ENCODE results near the gene CDH11.

DNA sequence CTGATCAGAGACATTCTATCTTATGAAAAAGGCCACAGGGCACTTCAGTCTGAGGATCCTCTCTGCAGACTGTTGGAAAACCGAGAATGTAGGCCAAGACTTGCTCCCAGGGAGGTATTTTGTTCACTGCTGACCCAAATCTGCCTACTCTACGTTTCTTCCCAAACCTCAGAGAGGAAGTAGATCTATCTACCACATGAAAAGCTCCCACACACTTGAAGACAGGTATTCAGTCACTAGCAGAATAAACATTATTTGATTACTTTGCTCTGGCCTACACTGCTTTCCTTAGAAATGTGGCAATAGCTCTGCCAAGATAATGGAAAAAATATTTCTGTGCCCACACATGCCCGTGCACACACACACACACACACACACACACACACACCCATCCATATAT, 164.6 kb downstream of the CDH11 start:
- TF ChIP-seq POLR2A (IDR thresholded peaks at IDR 0.05) = no peak
- TF ChIP-seq, protein P1, sequence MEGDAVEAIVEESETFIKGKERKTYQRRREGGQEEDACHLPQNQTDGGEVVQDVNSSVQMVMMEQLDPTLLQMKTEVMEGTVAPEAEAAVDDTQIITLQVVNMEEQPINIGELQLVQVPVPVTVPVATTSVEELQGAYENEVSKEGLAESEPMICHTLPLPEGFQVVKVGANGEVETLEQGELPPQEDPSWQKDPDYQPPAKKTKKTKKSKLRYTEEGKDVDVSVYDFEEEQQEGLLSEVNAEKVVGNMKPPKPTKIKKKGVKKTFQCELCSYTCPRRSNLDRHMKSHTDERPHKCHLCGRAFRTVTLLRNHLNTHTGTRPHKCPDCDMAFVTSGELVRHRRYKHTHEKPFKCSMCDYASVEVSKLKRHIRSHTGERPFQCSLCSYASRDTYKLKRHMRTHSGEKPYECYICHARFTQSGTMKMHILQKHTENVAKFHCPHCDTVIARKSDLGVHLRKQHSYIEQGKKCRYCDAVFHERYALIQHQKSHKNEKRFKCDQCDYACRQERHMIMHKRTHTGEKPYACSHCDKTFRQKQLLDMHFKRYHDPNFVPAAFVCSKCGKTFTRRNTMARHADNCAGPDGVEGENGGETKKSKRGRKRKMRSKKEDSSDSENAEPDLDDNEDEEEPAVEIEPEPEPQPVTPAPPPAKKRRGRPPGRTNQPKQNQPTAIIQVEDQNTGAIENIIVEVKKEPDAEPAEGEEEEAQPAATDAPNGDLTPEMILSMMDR (IDR thresholded peaks at IDR 0.05 in 4 of 5, conservative IDR thresholded peaks at IDR 0.05 in 1 of 5) = no peak

All from gastrocnemius medialis (tissue), 4 donors.